ENCODE results near the gene RNF111. TPM values are rescaled to one million over a fixed set of nuclear protein-coding genes. Genes with fewer than 3 reads are reported as not detected.

RNF111 gene
- total and polyA plus RNA-seq, 2 experiments from 2014 or later = 14.4 to 24.5 TPM

DNA sequence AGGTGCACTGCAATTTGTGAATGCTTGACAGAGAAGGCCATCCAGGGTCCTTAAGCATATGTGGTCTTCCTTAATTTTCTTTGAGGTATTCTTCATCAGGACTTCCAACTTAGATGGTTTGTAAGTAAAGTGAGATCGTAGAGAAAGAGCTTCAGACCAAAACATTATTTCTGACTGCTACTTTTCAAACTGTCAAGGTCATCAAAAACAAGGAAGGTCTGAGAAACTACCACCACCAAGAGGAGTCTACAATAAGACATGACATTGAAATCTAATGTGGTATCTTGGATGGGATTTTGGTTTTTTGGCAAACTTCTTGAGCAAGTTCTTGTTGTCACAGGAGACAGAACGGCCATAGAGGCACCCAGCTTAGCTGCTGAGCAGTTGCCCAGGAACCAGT, 20.0 kb upstream of the RNF111 start:
- Histone ChIP-seq H3K9me2 (ENCODE audit: insufficient read depth) (0 out of 2 replicates have a peak, but pooled peaks cover 2% of the 10 kb centered on the region), H3K36me3 (ENCODE audit: insufficient read depth) (no peaks in the 10 kb centered on the region), H3K27ac (ENCODE audit: low read depth) (no peak overlapping the region), H2AFZ (no peak overlapping the region), H3K79me2 (replicated peaks; ENCODE audit: insufficient read depth) (no peaks in the 10 kb centered on the region), H3F3A (replicated peaks; ENCODE audit: low read depth) (no peaks in the 10 kb centered on the region), H4K20me1 (replicated peaks; ENCODE audit: insufficient read depth) (no peaks in the 10 kb centered on the region), H3K4me3 (no peak overlapping the region), H3K4me2 (no peak overlapping the region), H3K27me3 (ENCODE audit: insufficient read depth) (no peaks in the 10 kb centered on the region), H3K4me1 (ENCODE audit: insufficient read depth) (no peaks in the 10 kb centered on the region)
- Mint-ChIP-seq H3K4me3 (no peak overlapping the region), H3K36me3 (ENCODE audit: low read depth) (no peaks in the 10 kb centered on the region), H3K9me3 (no peaks in the 10 kb centered on the region; the same call in 2 of the 3 replicates), H3K27me3 (ENCODE audit: insufficient read depth, low read depth, poor library complexity) (peaks cover 11% of the 10 kb centered on the region), H3K4me1 (no peaks in the 10 kb centered on the region), H3K27ac (no peak overlapping the region)
- no peak for DNase-seq (ENCODE audit: low spot score)
- no peak for TF ChIP-seq ZNF462 (CRISPR knock-in tag; IDR thresholded peaks at IDR 0.05)
- no peak for TF ChIP-seq JUNB (IDR thresholded peaks at IDR 0.05; ENCODE audit: unreplicated experiment)
- ATAC-seq = no peak

GRCh38 chr15:58977887-58978286, 9.6 kb upstream of the RNF111 start:
- no peaks in the 10 kb centered on the region for H3K9me3 Mint-ChIP-seq
- ATAC-seq = no peak
- DNase-seq (ENCODE audit: low spot score) = no peak

More at GRCh38 chr15:58977887-58978286, 9.6 kb upstream of the RNF111 start:
- Histone ChIP-seq H3K27ac (ENCODE audit: low read depth) (no peak overlapping the region), H3K4me3 (no peak overlapping the region), H4K20me1 (replicated peaks; ENCODE audit: insufficient read depth) (no peaks in the 10 kb centered on the region), H3K9me2 (ENCODE audit: insufficient read depth) (no peaks in the 10 kb centered on the region), H3F3A (replicated peaks; ENCODE audit: low read depth) (no peaks in the 10 kb centered on the region), H3K4me2 (no peak overlapping the region), H3K4me1 (ENCODE audit: insufficient read depth) (no peaks in the 10 kb centered on the region), H2AFZ (no peak overlapping the region), H3K36me3 (ENCODE audit: insufficient read depth) (no peaks in the 10 kb centered on the region), H3K79me2 (replicated peaks; ENCODE audit: insufficient read depth) (no peaks in the 10 kb centered on the region), H3K27me3 (ENCODE audit: insufficient read depth) (no peaks in the 10 kb centered on the region)
- TF ChIP-seq EZH2phosphoT487 (IDR thresholded peaks at IDR 0.05; ENCODE audit: unreplicated experiment) (no peak), NANOG (IDR thresholded peaks at IDR 0.05; ENCODE audit: borderline replicate concordance) (no peak), EZH2 (IDR thresholded peaks at IDR 0.05; ENCODE audit: low read depth, unreplicated experiment) (no peak), ZNF114 (CRISPR knock-in tag; IDR thresholded peaks at IDR 0.05) (no peak)
- TF ChIP-seq, protein P1, sequence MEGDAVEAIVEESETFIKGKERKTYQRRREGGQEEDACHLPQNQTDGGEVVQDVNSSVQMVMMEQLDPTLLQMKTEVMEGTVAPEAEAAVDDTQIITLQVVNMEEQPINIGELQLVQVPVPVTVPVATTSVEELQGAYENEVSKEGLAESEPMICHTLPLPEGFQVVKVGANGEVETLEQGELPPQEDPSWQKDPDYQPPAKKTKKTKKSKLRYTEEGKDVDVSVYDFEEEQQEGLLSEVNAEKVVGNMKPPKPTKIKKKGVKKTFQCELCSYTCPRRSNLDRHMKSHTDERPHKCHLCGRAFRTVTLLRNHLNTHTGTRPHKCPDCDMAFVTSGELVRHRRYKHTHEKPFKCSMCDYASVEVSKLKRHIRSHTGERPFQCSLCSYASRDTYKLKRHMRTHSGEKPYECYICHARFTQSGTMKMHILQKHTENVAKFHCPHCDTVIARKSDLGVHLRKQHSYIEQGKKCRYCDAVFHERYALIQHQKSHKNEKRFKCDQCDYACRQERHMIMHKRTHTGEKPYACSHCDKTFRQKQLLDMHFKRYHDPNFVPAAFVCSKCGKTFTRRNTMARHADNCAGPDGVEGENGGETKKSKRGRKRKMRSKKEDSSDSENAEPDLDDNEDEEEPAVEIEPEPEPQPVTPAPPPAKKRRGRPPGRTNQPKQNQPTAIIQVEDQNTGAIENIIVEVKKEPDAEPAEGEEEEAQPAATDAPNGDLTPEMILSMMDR (conservative IDR thresholded peaks at IDR 0.05; ENCODE audit: low read depth in 2 of 2) = no peak
- TF ChIP-seq, protein P2, sequence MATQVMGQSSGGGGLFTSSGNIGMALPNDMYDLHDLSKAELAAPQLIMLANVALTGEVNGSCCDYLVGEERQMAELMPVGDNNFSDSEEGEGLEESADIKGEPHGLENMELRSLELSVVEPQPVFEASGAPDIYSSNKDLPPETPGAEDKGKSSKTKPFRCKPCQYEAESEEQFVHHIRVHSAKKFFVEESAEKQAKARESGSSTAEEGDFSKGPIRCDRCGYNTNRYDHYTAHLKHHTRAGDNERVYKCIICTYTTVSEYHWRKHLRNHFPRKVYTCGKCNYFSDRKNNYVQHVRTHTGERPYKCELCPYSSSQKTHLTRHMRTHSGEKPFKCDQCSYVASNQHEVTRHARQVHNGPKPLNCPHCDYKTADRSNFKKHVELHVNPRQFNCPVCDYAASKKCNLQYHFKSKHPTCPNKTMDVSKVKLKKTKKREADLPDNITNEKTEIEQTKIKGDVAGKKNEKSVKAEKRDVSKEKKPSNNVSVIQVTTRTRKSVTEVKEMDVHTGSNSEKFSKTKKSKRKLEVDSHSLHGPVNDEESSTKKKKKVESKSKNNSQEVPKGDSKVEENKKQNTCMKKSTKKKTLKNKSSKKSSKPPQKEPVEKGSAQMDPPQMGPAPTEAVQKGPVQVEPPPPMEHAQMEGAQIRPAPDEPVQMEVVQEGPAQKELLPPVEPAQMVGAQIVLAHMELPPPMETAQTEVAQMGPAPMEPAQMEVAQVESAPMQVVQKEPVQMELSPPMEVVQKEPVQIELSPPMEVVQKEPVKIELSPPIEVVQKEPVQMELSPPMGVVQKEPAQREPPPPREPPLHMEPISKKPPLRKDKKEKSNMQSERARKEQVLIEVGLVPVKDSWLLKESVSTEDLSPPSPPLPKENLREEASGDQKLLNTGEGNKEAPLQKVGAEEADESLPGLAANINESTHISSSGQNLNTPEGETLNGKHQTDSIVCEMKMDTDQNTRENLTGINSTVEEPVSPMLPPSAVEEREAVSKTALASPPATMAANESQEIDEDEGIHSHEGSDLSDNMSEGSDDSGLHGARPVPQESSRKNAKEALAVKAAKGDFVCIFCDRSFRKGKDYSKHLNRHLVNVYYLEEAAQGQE (IDR thresholded peaks at IDR 0.05; ENCODE audit: unreplicated experiment) = no peak
- Mint-ChIP-seq H3K4me1 (no peaks in the 10 kb centered on the region; the same call in 2 of the 3 replicates), H3K36me3 (ENCODE audit: low read depth) (no peaks in the 10 kb centered on the region), H3K4me3 (no peak overlapping the region), H3K27ac (no peak overlapping the region), H3K27me3 (ENCODE audit: insufficient read depth, low read depth, poor library complexity) (peaks cover 4% of the 10 kb centered on the region)

Data from GM23338 (cell line).